NCI-H1930 (cell line): ENCODE measurements around the gene DENND4B.

ENCODE experiments used
- DNase-seq, 2 experiments: peaks; one replicate each; lab custom pipeline; 2025; lab: John Stamatoyannopoulos, UW

The DENND4B gene

GRCh38 chr1:153886127-153886526, 60.4 kb downstream of the DENND4B start:
- no peak for DNase-seq

- DNase-seq, result no peak
Observed at GRCh38 chr1:153883223-153883622, 63.3 kb downstream of the DENND4B start.

- DNase-seq, result no peak
Observed at GRCh38 chr1:153882296-153882912, 64.1 kb downstream of the DENND4B start.

GRCh38 chr1:153881751-153882150, 64.8 kb downstream of the DENND4B start:
- peak; percentile 18 to 43 for DNase-seq

- peak; percentile 93 to 94 for DNase-seq
Observed at GRCh38 chr1:153880962-153881361, 65.6 kb downstream of the DENND4B start.

GRCh38 chr1:153880024-153880423, 66.5 kb downstream of the DENND4B start:
- no peak for DNase-seq
